ENCODE results near the gene ANO8. TPM values are rescaled to one million over a fixed set of nuclear protein-coding genes. Genes with fewer than 3 reads are reported as not detected.
A peak's percentile ranks its signal among the peaks of the same experiment; 100 is the strongest.

ANO8 gene
- total RNA-seq, 1 experiment from 2014 or later, result 12.1 TPM

- peaks cover 51% of the 10 kb centered on the region for H3K79me2 ChIP-seq (ENCODE audit: low read length)
- ChIA-PET CTCF (interaction anchor here (0.6 to 1.2 kb wide), 8 partner anchors 9 to 741 kb away, joined by 3 to 8 read pairs (median 4); partner anchors contain the start of gene BABAM1), POLR2A (ENCODE audit: unreplicated experiment) (interaction anchor here (0.5 kb wide), 1 partner anchor 22 kb away, joined by 4 read pairs; no protein-coding TSS in a partner anchor)
- H3K9me3 ChIP-seq (ENCODE audit: low read length), result no peaks in the 10 kb centered on the region
- H3K4me3 ChIP-seq (ENCODE audit: low read length), result peak within 1 kb of the TSS; percentile 89
- no peaks in the 10 kb centered on the region for H3K27me3 ChIP-seq (ENCODE audit: low read length)
- intact Hi-C loops (cut with micrococcal nuclease), result loop anchor here (1.0 kb wide), 2 partner anchors 9 to 29 kb away; partner anchors contain the start of gene ANO8
- peaks cover 29% of the 10 kb centered on the region for H3K4me1 ChIP-seq (ENCODE audit: insufficient read depth, low read length)
- no peaks in the 10 kb centered on the region for H3F3A ChIP-seq (ENCODE audit: low read length, unreplicated experiment)
- peak; percentile 85 for TF ChIP-seq CTCF (conservative IDR thresholded peaks at IDR 0.05; ENCODE audit: low read depth, low read length)
- TF ChIP-seq EZH2phosphoT487 (IDR thresholded peaks at IDR 0.05; ENCODE audit: borderline replicate concordance, low read length), result no peak
- TF ChIP-seq EZH2 (IDR thresholded peaks at IDR 0.05; ENCODE audit: low read length, unreplicated experiment), result no peak
- no peaks in the 10 kb centered on the region for H3K9me2 ChIP-seq (replicated peaks; ENCODE audit: low read length)
- TSS peak; percentile 16 for BruUV-seq (replicated peaks)
- peak within 1 kb of the TSS; percentile 90 for H3K9ac ChIP-seq (ENCODE audit: low read length)
- H4K20me1 ChIP-seq (ENCODE audit: low read length), result no peaks in the 10 kb centered on the region
- no peaks in the 10 kb centered on the region for H3K36me3 ChIP-seq (ENCODE audit: low read depth, low read length)
- H2AFZ ChIP-seq (ENCODE audit: low read length), result peak within 1 kb of the TSS; percentile 92
- DNase-seq, result peak; percentile 99
- H3K27ac ChIP-seq (ENCODE audit: low read length), result peak within 1 kb of the TSS; percentile 74
- peak; percentile 63 for ATAC-seq
- H3K4me2 ChIP-seq (ENCODE audit: low read length), result peak within 1 kb of the TSS; percentile 95
Observed at GRCh38 chr19:17305517-17306284, 29.0 kb downstream of the ANO8 start, which contains the start of gene MRPL34. TSS of gene MRPL34 (plus strand) at chr19:17305872. CDS start at chr19:17305893, 21 bp downstream.

- Histone ChIP-seq H3K27ac (ENCODE audit: low read length) (peak overlapping the region; percentile 42), H3K4me2 (ENCODE audit: low read length) (peak overlapping the region; percentile 73), H3K9ac (ENCODE audit: low read length) (no peak overlapping the region), H3K9me3 (ENCODE audit: low read length) (no peaks in the 10 kb centered on the region), H3F3A (ENCODE audit: low read length, unreplicated experiment) (no peaks in the 10 kb centered on the region), H3K4me3 (ENCODE audit: low read length) (no peak overlapping the region; the same call in 1 of the 2 replicates), H3K9me2 (replicated peaks; ENCODE audit: low read length) (no peaks in the 10 kb centered on the region), H2AFZ (ENCODE audit: low read length) (no peak overlapping the region; the same call in 1 of the 2 replicates), H3K79me2 (ENCODE audit: low read length) (peaks cover 46% of the 10 kb centered on the region), H3K36me3 (ENCODE audit: low read depth, low read length) (no peaks in the 10 kb centered on the region), H3K27me3 (ENCODE audit: low read length) (no peaks in the 10 kb centered on the region), H4K20me1 (ENCODE audit: low read length) (no peaks in the 10 kb centered on the region), H3K4me1 (ENCODE audit: insufficient read depth, low read length) (peaks cover 24% of the 10 kb centered on the region)
- DNase-seq (no peak), ATAC-seq (no peak)
- POLR2A ChIA-PET (ENCODE audit: unreplicated experiment), result interaction anchor here (0.5 kb wide), 2 partner anchors 22 to 490 kb away, joined by 4 read pairs; partner anchors contain the start of gene B3GNT3
- no TSS peak for BruUV-seq (replicated peaks)
- no peak for TF ChIP-seq EZH2 (IDR thresholded peaks at IDR 0.05; ENCODE audit: low read length, unreplicated experiment)
- TF ChIP-seq EZH2phosphoT487 (IDR thresholded peaks at IDR 0.05; ENCODE audit: borderline replicate concordance, low read length), result no peak
- no peak for TF ChIP-seq CTCF (conservative IDR thresholded peaks at IDR 0.05; ENCODE audit: low read depth, low read length)
- intact Hi-C loops (cut with micrococcal nuclease), result loop anchor here (1.0 kb wide), 2 partner anchors 9 to 29 kb away; partner anchors contain the start of gene ANO8
- CTCF ChIA-PET, result interaction anchor here (0.6 to 1.2 kb wide), 8 partner anchors 8 to 741 kb away, joined by 3 to 8 read pairs (median 4); partner anchors contain the start of gene BABAM1
Observed at GRCh38 chr19:17305216-17305516, 29.5 kb downstream of the ANO8 start.
